Measurements from ENCODE around the gene PDGFC.

PDGFC gene

DNA sequence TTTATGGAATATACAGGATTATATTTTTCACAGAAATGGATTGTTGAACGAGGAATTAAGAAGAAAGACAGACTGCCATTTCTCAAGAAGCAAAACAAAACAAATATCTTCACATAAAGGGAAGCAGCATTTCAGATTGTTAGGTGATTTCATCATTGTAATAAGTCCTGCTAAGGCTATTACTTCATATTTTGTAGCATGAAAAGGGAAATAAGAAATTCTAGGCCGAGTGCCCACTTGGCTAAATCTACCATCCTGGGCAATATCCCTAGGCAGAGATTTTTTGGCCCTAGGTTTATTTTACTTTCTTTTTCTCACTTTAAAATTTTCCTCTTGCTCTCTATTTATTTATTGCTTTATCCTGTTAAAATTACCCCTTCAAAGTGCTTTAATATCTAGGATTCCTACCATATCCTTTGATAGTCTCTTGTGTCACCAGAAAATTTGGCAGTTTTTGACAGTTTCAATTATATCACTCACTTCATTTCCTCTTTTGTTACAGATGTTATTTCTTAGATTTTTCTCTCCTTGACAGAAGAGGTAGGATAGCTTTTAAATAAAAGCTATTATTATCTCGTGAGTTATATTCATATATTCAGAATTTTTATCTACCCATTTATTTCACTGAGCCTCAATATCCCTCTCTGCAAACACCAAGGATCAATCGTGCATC, 142.3 kb downstream of the PDGFC start:
- DNase-seq (ENCODE audit: low spot score) = no peak

- DNase-seq (ENCODE audit: low spot score) = no peak
These were observed 144.1 kb downstream of the PDGFC start for GRCh38 chr4:156827519-156827918.

- DNase-seq (ENCODE audit: low spot score) = no peak
These were observed 146.5 kb downstream of the PDGFC start for GRCh38 chr4:156825074-156825473.

- DNase-seq (ENCODE audit: low spot score) = no peak
These were observed 147.0 kb downstream of the PDGFC start for GRCh38 chr4:156824451-156825060.

- DNase-seq (ENCODE audit: low spot score) = no peak
These were observed 150.7 kb downstream of the PDGFC start for GRCh38 chr4:156820931-156821330.

DNA sequence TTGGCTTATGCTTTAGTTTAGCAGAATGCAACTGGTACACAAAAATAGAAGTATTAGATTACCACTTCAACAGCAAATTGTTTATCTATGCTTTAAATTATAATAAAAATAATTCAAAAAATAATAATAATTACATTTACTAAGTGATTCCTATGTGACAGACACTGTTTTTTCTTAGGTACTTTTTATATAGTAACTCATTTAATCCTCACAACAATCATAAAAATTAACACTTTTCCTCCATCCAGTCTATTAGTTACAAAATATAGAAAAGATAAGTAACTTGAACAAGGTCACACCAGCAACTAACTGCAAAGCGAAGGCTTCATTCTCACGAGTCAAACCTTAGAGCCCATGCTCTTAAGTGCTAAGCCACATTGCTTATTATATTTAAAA, 155.2 kb downstream of the PDGFC start:
- no peak for DNase-seq (ENCODE audit: low spot score)

- DNase-seq (ENCODE audit: low spot score) = no peak
These were observed 155.8 kb downstream of the PDGFC start for GRCh38 chr4:156815717-156816359.

- no peak for DNase-seq (ENCODE audit: low spot score)
These were observed 159.6 kb downstream of the PDGFC start for GRCh38 chr4:156811963-156812362.

DNA sequence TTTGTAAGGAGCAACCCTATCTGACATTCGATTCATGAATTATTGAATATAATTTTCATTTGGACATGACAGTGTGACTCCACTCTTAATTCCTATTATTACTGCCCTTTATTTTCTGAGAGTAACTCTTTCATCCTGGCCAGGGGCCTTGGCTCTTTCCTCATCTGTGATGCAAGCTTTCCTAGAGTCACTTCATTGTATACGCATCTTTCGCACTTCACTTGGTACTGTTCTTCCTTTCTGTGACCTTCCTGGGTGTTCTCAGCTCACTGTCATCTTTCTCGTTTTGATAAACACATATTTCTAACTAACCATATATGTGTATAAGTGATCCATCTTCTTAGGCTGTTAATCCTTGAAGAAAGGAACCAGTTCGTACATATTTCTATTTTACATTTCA, 160.3 kb downstream of the PDGFC start:
- no peak for DNase-seq (ENCODE audit: low spot score)

DNA sequence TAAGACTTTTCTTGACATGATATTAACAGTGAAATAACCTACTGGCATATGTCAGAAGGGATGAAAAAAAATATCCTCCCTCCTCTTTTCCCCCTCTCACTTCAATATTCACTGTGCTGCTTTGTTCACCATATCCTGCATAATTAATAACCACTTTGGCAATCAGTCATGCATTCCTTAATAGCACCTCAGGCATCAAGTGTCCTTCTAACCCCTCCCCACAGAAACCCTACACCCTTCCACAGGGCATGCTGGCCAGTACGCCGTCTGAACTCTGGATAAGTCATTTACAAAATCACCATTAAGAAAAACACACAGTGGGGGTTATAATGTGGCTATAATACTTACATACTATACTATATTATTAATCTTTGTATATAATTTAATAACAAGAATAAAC, 165.9 kb downstream of the PDGFC start:
- DNase-seq (ENCODE audit: low spot score) = no peak

GRCh38 chr4:156803056-156803455, 168.5 kb downstream of the PDGFC start:
- no peak for DNase-seq (ENCODE audit: low spot score)

DNA sequence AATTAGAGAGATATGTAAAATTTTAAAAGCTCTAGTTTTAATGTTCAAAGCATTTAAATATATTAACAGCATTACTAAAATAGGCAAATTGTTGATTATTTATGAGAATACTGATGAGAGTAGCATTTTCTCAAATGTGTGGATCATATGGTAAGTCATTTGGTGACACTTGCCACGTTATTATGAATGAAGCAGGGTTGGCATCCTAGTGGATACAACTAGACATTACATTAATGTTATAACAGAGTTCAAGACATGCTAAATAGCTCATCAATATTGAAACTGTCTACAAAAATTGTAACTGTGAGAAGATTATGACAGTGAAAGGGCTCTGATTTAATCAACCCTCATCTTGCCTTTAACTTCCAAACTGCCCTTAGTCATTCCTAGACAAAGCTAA, 171.1 kb downstream of the PDGFC start:
- peak; percentile 28 for DNase-seq (ENCODE audit: low spot score)

DNA sequence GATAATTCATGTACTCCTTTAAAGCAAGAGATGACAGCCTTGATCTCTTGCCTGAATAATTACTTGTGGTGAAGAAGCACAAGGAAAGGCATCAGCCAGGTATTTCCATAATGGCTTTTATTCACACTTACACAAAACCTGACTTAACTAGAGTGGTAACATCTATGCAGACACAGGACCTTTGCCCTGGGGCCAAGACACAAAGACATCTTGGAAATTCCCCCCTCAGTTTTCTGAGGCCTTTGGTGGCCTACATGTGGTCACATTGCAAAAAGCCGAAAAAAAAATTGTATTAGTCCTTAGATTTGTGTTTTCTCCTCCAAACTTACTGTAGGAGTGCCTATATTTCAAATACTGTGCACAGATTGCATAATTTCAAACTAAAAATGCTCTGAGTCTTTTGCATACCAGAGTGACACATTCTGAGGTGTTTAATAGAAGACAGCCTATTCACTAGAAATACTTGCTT, 172.4 kb downstream of the PDGFC start:
- DNase-seq (ENCODE audit: low spot score) = peak; percentile 14

- DNase-seq (ENCODE audit: low spot score) = no peak
These were observed 173.2 kb downstream of the PDGFC start for GRCh38 chr4:156798438-156798837.

DNA sequence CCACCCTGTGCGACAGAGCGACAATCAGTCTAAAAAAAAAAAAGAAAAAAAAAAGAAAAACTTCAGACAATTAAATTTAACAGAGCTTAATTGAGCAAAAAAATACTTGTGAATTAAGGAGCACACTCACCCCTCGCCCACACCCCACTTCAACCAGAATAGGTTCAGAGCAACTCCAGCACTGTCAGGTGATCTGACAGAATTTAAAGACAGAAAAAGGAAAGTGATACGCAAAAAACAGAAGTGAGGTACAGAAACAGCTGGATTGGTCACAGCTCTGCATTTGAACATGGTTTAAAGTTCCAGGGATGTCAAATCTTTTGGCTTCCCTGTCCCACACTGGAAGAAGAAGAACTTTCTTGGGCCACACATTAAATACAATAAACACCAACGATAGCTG, 174.4 kb downstream of the PDGFC start:
- no peak for DNase-seq (ENCODE audit: low spot score)

DNA sequence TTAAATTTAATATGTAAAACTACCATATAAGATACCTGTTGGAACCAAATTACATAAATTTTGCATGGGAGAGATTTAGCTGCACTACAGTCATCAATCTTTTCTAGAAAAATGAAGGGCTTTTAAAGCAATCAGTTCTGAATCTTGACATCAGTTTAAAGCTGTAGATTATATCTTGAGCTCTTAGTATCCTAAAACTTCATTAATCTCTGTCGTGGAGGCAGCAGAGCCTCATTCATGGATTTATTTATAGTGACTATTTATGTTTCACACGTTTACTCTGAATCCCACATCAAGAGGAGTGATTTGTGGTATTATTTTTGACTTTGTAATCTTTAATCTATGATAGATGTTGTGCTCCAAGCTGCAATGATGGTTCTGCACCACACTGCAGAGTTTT, 175.9 kb downstream of the PDGFC start:
- no peak for DNase-seq (ENCODE audit: low spot score)

DNA sequence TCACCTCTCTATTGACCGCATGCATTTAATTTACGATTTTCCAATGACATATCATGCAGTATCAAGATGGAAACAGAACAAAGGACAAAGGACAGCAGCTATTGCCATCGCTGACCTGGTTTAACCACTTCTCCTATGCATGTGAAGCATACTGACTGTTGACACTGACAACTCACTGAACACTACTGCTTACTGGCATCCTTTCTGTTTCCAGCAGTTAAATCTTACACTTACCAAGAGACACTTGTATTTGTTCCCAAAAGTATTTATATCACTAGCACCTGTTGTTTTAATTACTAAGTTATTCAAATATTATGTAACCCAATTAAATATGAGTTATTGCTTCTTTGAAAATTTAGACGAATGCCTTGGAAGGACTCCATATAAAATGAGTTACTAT, 176.7 kb downstream of the PDGFC start:
- DNase-seq (ENCODE audit: low spot score) = no peak

- DNase-seq (ENCODE audit: low spot score) = no peak
These were observed 179.0 kb downstream of the PDGFC start for GRCh38 chr4:156792462-156793085.

- DNase-seq (ENCODE audit: low spot score) = no peak
These were observed 180.7 kb downstream of the PDGFC start for GRCh38 chr4:156790866-156791265.

DNA sequence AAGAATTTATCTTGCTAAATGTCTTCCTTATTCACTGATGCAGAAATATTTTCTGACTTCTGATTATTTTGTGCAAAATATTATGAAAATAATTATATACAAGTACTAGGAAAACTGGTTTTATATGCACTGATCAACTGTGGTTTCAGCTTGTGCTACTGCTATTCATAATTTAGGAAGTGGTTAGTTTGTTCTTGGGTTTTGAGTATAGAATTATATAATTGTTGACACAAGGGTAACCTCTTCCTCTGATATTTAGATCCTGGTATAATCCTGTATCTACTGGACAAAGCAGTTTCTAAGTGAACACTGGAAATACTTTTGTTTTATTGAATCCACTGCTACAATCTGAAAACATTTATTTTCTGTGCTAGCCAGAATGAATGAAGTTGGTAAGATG, 182.8 kb downstream of the PDGFC start:
- no peak for DNase-seq (ENCODE audit: low spot score)

GRCh38 chr4:156786713-156787112, 184.9 kb downstream of the PDGFC start:
- DNase-seq (ENCODE audit: low spot score) = no peak

GRCh38 chr4:156784970-156785369, 186.6 kb downstream of the PDGFC start:
- no peak for DNase-seq (ENCODE audit: low spot score)

- DNase-seq (ENCODE audit: low spot score) = no peak
These were observed 187.6 kb downstream of the PDGFC start for GRCh38 chr4:156783966-156784365.

All from RKO (cell line).